ENCODE data around the gene TATDN2. TPM values are rescaled to one million over a fixed set of nuclear protein-coding genes. Genes with fewer than 3 reads are reported as not detected.

Gene TATDN2
- total and polyA plus RNA-seq, 9 of the 15 experiments (the other 6 are each of a cell fraction or from before 2014, with no cell fraction given) = 5.2 to 44.7 (median 25.8) TPM

GRCh38 chr3:10248184-10248983 is at the start of gene TATDN2 (continued):
- TF ChIP-seq ZNF512 (tag; IDR thresholded peaks at IDR 0.05) = no peak
- TF ChIP-seq ZNF143 (CRISPR knock-in tag; IDR thresholded peaks at IDR 0.05) = no peak
- TF ChIP-seq SRSF1 (IDR thresholded peaks at IDR 0.05; ENCODE audit: low read depth, low read length) = no peak
- no peak for TF ChIP-seq ZNF75A (CRISPR knock-in tag; IDR thresholded peaks at IDR 0.05)
- TF ChIP-seq MEIS2 (IDR thresholded peaks at IDR 0.05; ENCODE audit: partially characterized antibody) = peak; percentile 63
- no peak for TF ChIP-seq KLF6 (CRISPR knock-in tag; IDR thresholded peaks at IDR 0.05; ENCODE audit: borderline replicate concordance)
- TF ChIP-seq ZNF740 (CRISPR knock-in tag; IDR thresholded peaks at IDR 0.05) = 0 out of 2 replicates have a peak, but pooled peaks have one; percentile 59
- TF ChIP-seq ZNF740 (tag; IDR thresholded peaks at IDR 0.05) = no peak
- no peak for TF ChIP-seq TEAD2 (tag; IDR thresholded peaks at IDR 0.05)
- no peak for TF ChIP-seq KHSRP (IDR thresholded peaks at IDR 0.05)
- peak; percentile 68 for TF ChIP-seq CREB1 (IDR thresholded peaks at IDR 0.05)
- peak; percentile 69; the same call in 1 of the 2 replicates for TF ChIP-seq CREB1 (CRISPR knock-in tag; IDR thresholded peaks at IDR 0.05)
- TF ChIP-seq ZFPM2 (CRISPR knock-in tag; IDR thresholded peaks at IDR 0.05) = no peak
- TF ChIP-seq NKRF (IDR thresholded peaks at IDR 0.05; ENCODE audit: borderline replicate concordance) = peak; percentile 71
- TF ChIP-seq E2F1 (CRISPR knock-in tag; IDR thresholded peaks at IDR 0.05) = peak; percentile 68; the same call in 1 of the 2 replicates
- TF ChIP-seq BCOR (IDR thresholded peaks at IDR 0.05) = peak; percentile 33
- TF ChIP-seq CBFB (CRISPR knock-in tag; IDR thresholded peaks at IDR 0.05) = 0 out of 2 replicates have a peak, but pooled peaks have one; percentile 34
- peak; percentile 69; the same call in 1 of the 2 replicates for TF ChIP-seq ZNF76 (CRISPR knock-in tag; IDR thresholded peaks at IDR 0.05; ENCODE audit: borderline replicate concordance)
- TF ChIP-seq SRF (CRISPR knock-in tag; IDR thresholded peaks at IDR 0.05) = 0 out of 4 replicates have a peak, but pooled peaks of 1 of the 2 experiments have one; percentile 39
- no peak for TF ChIP-seq ZNF77 (CRISPR knock-in tag; IDR thresholded peaks at IDR 0.05)
- TF ChIP-seq MLLT1 (IDR thresholded peaks at IDR 0.05) = no peak

Data from K562 (cell line).